GM18519 (cell line): ENCODE results near the gene KLK8.

Source experiments
- ATAC-seq: cut with Tn5 transposase; IDR thresholded peaks from one replicate; pipeline ENCODE4 v1.9.1; 2021; ENCODE audit warnings: mild to moderate bottlenecking, moderate library complexity; ENCODE audit not compliant: unreplicated experiment, low FRiP score

Gene KLK8

GRCh38 chr19:51018745-51019543 is 17.5 kb upstream of the KLK8 start:
- ATAC-seq, result no peak

- no peak for ATAC-seq
Observed at GRCh38 chr19:51016798-51017683, 15.6 kb upstream of the KLK8 start.

DNA sequence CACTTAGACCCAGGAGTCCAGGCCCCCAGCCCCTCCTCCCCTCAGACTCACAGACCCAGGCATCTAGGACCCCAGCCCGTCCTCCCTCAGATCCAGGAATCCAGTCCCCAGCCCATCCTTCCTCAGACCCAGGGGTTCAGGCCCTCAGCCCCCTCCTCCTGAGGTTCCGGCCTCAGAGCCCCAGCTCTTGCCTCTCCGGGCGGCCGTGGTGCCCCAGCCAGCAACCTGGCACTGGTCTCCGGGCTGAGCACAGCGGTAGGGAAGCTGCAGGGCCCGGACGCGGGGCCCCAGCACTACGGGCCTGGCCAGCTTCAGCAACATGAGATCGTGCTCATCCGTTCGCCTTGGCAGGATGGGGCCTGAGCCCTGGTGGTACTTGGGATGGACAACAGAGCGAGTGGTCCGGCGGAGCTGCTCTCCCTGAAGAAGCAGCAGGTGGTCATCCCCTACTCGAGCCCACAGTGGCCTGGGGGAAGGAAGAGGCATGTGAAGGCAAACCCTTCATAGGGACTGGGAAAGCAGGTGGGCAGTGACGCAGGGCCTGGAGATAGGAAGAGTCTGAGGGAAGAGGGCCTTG is 14.4 kb upstream of the KLK8 start:
- ATAC-seq, result no peak

GRCh38 chr19:51014242-51014641 is 12.8 kb upstream of the KLK8 start:
- ATAC-seq, result no peak

DNA sequence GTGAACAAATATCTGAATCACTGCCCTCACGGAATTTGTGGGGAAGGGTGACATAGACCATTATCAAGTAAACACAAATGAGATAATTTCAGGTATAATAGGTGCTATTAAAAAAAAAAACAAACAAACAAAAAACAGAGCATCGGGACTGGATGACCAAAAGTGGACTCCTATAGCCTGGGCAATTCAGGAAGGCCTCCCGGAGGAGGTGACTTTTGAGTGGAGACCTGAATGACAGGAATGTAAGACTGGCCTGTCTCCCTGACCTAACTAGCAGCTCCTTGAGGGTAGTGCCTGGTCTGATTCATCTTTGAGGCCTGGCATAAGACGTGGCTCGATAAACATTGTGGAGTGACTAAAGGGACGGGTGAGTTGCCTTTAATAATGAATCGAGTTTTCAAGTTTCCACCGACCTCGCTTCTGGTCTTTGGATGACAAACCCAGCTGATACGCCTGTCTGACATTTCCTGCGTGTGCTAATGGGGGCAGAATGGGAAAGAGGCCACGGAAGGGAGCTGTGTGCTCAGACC is 11.3 kb upstream of the KLK8 start:
- no peak for ATAC-seq

DNA sequence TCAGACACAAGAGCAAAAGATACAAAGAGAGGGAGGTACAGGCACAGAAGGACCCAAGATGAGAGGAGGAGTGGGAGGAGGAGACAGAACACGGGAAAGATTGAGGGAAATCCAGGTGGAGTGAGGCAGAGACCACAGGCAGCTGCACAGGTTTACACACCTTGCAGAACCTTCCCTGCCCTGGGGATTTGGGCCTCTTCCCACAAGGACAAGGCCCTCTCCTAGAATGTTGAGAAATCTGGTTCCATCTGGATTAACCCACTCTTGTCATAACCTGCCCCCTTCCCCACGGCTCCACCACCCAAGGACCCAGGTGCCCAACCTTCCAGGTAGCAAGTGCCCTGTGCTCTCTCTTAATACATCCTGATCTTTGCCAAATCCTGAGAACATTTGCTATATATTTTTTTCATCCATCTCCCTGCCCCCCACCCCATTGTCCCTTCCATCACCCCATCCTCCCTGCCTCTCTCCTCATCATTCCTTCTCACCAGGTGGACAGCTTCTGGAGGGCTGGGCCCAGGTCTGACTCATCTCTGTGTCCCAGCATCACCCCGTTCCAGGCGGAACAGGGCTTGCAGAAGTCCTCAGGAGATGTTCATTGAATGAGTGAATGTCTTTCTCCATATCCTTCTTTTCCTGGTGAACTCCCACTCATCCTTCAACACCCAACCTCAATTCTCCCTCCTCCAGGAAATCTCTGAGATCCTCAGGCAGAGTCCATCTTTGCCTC is 8.8 kb upstream of the KLK8 start:
- ATAC-seq, result no peak

GRCh38 chr19:51009061-51009891 is 7.9 kb upstream of the KLK8 start:
- no peak for ATAC-seq

DNA sequence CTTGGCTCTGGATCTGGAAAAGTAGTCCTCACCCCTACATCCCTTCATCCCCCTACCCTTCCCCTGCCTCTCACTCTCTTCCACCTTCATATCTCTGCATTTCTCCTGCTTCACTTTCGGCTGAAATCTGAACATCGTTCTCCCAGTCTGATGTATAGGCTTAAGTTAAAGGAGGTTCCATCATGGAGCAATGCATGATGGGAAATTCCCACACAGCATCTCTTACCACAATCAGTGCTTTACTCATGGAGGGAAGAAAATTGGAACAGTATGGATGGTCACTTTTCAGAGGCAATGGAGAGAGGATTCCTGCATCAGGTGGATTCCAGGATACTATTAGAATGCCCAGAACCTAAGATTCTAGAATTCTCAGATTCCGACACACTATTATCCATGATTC is 6.1 kb upstream of the KLK8 start:
- ATAC-seq, result no peak

- ATAC-seq, result no peak
Observed at GRCh38 chr19:51006406-51006805, 5.0 kb upstream of the KLK8 start.

- ATAC-seq, result no peak
Observed at GRCh38 chr19:51005248-51005647, 3.8 kb upstream of the KLK8 start.

GRCh38 chr19:51003316-51003715 is 1.9 kb upstream of the KLK8 start:
- no peak for ATAC-seq

DNA sequence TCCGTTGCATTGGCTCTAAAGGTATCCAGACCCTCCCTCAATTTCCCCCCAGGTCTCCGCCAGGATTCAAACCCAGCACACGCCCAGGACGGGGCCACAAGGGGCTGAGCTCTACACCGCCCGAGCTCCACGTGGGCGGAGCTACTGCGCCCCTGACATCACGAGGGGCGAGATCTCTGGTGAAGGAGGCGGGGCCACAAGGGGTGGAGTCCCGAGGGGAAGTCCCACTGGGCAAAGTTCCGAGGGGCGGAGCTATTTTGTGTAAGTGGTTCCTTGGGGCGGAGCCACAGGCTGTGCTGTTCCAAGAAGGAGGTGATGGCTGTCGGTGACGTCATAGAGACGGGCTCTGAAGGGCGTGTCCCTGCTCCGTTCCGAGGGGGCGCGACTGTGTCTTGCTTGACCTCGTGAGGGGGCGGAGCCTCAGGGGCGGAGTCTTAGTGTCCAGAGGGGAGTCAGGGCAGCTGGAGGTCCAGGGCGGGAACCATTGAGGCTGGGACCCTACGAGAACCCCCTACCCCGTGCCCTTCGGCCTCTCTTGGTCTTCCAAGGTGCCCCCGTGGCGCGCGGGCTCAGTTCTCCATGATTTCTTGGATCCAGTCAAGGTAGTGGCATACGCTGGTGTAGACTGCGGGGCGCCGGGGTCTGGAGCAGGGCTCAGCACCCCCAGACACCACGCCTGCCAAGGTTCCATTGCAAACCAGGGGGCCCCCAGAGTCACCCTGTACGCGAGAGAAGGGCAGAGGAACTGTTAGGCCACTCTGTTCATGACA is 1.3 kb upstream of the KLK8 start:
- no peak for ATAC-seq

- ATAC-seq, result no peak
Observed at GRCh38 chr19:51002089-51002532, 707 bp upstream of the KLK8 start.

- no peak for ATAC-seq
Observed at GRCh38 chr19:51000981-51001380, 423 bp downstream of the KLK8 start.

DNA sequence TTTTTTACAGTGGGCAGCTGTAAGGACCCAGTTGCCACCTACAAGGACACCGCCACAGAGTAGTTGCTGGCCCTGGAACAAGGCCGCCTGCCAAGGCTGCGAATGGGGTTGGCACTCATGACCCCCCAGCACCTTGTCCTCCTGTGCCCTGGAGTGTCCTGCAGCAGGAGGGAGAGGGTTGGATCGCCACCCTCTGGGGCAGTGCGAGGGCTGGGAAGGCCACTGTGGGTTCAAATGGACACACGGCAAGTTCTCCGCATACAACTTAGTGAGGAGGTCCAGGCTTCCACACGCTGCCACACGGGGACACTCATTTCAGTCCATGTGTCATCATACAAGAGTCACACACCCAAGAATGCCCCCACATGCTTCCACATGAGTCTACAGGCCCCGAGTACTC is 978 bp downstream of the KLK8 start:
- no peak for ATAC-seq

DNA sequence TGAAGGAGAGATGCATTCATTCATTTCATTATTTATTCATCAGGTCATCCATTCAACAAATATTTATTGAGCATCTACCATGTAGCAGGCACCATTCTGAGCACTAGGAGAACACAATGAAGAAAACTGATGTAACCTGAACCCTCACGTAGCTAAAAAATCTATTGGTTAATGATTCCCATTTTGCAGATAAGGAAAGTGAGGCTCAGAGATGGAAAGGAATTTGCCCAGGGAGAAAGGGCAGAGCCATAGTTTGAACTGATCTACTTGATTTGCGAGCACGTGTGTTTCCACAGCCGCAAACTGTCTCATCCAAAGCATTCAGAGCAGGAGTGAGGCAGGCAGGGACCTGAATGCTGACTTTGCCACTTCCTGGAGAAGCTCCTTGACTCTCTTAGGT is 2.7 kb downstream of the KLK8 start:
- ATAC-seq, result no peak

DNA sequence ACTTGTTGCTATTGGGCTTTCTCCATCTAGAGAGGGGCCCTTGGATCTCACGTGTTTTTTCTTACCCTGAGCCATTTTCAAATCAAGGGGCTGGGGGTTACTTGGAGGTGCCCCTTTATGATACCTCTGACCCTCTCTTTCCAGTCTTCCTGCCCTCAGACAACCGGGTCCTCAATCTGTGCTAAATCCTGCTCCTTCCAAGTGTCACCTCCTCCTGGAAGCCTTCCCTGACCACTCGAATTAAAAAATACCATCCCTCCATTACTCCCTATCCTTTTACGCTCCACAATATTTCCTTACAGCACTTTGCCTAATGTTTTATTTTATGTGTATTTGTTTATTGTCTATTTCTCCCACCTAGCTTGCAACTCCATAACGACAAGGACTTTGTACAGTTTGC is 3.3 kb downstream of the KLK8 start:
- no peak for ATAC-seq

- ATAC-seq, result no peak
Observed at GRCh38 chr19:50994129-50994528, 7.3 kb downstream of the KLK8 start.

DNA sequence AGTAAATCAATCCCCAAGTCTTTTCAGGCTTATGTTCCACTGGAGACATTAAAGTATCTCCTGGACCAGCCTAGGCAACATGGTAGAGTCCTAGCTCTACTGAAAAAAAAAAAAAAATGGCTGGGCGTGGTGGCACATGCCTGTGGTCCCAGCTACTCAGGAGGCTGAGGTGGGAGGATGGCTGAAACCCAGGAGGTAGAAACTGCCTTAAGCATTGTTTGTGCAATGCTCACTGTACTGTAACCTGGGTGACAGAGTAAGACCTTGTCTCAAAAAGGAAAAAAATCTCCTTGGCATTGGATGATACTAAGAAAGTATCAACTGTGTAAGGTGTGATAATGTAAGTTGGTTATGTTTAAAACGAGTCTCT is 8.8 kb downstream of the KLK8 start:
- ATAC-seq, result no peak
